HepG2 (cell line): ENCODE measurements around the gene AGAP1. TPM values are rescaled to one million over a fixed set of nuclear protein-coding genes. Genes with fewer than 3 reads are reported as not detected.

Source experiments
- DBP ChIP-seq: sonication (generic); formaldehyde crosslinking; IDR thresholded peaks from 2 replicates; pipeline ENCODE4 v1.4.0; 2020; ENCODE audit warnings: missing genetic modification reagents; ENCODE audit errors: not compliant biosample characterization
- RBM39 ChIP-seq: fragments of 200-400 bp; formaldehyde crosslinking; IDR thresholded peaks from one replicate; pipeline ENCODE4 v1.6.1; 2018; ENCODE audit warnings: antibody characterized with exemption, mild to moderate bottlenecking, low read depth, low read length; ENCODE audit not compliant: poor library complexity, severe bottlenecking
- SOX5 ChIP-seq: IDR thresholded peaks from 2 replicates; pipeline ENCODE4 v1.6.1; 2016; ENCODE audit warnings: borderline replicate concordance
- SRSF4 ChIP-seq: fragments of 200-400 bp; formaldehyde crosslinking; IDR thresholded peaks from one replicate; pipeline ENCODE4 v1.6.1; 2018; ENCODE audit warnings: mild to moderate bottlenecking, low read depth, low read length, moderate library complexity; ENCODE audit not compliant: poor library complexity, severe bottlenecking
- TEAD3 ChIP-seq: optimal IDR thresholded peaks from 2 replicates; pipeline ENCODE3; 2016; ENCODE audit warnings: borderline replicate concordance
- ZNF136 ChIP-seq: sonication (generic); formaldehyde crosslinking; IDR thresholded peaks from 2 replicates; pipeline ENCODE4 v1.8.1; 2022; ENCODE audit warnings: low read depth, mild to moderate bottlenecking, moderate library complexity, missing genetic modification reagents
- ZNF260 ChIP-seq: sonication (generic); formaldehyde crosslinking; IDR thresholded peaks from 2 replicates; pipeline ENCODE4 v1.4.0; 2020; ENCODE audit warnings: missing genetic modification reagents, low read depth, mild to moderate bottlenecking, borderline replicate concordance
- ZNF329 ChIP-seq: sonication (generic); formaldehyde crosslinking; IDR thresholded peaks from 2 replicates; pipeline ENCODE4 v1.9.0; 2021; ENCODE audit warnings: low read depth, mild to moderate bottlenecking, missing genetic modification reagents
- ZNF704 ChIP-seq: sonication (generic); formaldehyde crosslinking; IDR thresholded peaks from 2 replicates; pipeline ENCODE4 v1.8.1; 2023; ENCODE audit warnings: mild to moderate bottlenecking, inconsistent platforms, moderate library complexity, missing genetic modification reagents, borderline replicate concordance
- polyA plus RNA-seq, 8 experiments: library from polyadenylated mRNA; depleted of rRNA in 3 of 8; stranded (reverse) in 7 of 8; unstranded in 1 of 8; fragments of >200 nt; fragmentation: Illumina TruSeq in 4 of 8; extraction: Trizol in 4 of 8; gene quantifications; 2 replicates each; pipeline versions ENCODE4 v1.2.1 to v1.2.3, GENCODE V29; 2011 to 2016; ENCODE audit warnings: low read depth in 4 of 8, missing spikeins in 1 of 8, mixed read lengths in 1 of 8; ENCODE audit not compliant: insufficient read depth in 1 of 8
- total RNA-seq, 5 experiments: library from RNA; depleted of rRNA; stranded (reverse); fragments of >200 nt; fragmentation: Illumina TruSeq; extraction: Trizol; gene quantifications; 2 replicates each; pipeline ENCODE4 v1.2.3, GENCODE V29; 2016; ENCODE audit warnings: low read depth in 1 of 5

Gene AGAP1
- total and polyA plus RNA-seq, 2 of the 13 experiments (the other 11 are each of a cell fraction or from before 2014, with no cell fraction given): 21.2 to 32.7 TPM

GRCh38 chr2:235511187-235511661, 17.4 kb downstream of the AGAP1 start (continued):
- TF ChIP-seq SRSF4 (no peak), ZNF136 (no peak), RBM39 (no peak), ZNF329 (CRISPR knock-in tag) (no peak), DBP (CRISPR knock-in tag) (no peak), SOX5 (CRISPR knock-in tag) (no peak), ZNF260 (CRISPR knock-in tag) (no peak), ZNF704 (CRISPR knock-in tag) (no peak), TEAD3 (CRISPR knock-in tag) (peak; percentile 34)
